Fibroblast of gingiva (primary cell): ENCODE data around the gene LHPP.
"Not testable (repeated sequence)": the region's sequence is repeated elsewhere in the genome, so short reads cannot be mapped to it uniquely, and the experiment has no call there.

Source experiments
- DNase-seq: peaks from one replicate; pipeline ENCODE4 v3.0.0-alpha.2; 2011; ENCODE audit warnings: low read depth

The LHPP gene, protein sequence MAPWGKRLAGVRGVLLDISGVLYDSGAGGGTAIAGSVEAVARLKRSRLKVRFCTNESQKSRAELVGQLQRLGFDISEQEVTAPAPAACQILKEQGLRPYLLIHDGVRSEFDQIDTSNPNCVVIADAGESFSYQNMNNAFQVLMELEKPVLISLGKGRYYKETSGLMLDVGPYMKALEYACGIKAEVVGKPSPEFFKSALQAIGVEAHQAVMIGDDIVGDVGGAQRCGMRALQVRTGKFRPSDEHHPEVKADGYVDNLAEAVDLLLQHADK

DNA sequence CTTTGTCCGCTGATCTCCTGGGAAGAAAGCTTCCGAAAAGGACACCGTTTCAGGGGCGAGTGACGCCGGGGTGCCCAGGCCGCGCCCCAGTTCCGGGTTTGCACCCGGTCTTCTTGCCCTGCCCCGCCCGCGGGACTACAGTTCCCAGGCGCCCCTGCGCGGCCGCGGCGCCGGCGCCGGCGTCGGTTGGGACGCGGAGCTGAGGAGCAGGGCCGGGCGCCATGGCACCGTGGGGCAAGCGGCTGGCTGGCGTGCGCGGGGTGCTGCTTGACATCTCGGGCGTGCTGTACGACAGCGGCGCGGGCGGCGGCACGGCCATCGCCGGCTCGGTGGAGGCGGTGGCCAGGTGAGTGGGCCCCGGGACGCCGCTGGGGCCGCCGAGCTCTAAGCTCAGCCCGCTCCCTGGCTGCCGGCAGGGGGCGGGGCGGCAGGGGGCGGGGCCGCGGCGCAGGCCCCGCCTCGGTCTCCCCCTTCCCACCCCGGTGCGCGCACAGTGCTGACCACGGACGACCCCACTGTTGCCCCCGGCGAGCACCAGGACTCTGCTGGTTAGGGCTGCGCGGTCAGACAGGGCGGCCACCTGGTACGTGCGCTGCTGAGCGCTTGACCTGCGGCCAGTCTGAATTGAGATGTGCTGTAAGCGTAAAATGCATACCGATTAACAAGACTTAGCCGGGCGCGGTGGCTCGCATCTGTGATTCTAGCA lies at the start of gene LHPP:
TSS of gene LHPP (plus strand) at position 182 of the 706 bp plus-strand sequence. CDS start at position 222, 40 bp downstream.
- DNase-seq: peak; percentile 79

DNA sequence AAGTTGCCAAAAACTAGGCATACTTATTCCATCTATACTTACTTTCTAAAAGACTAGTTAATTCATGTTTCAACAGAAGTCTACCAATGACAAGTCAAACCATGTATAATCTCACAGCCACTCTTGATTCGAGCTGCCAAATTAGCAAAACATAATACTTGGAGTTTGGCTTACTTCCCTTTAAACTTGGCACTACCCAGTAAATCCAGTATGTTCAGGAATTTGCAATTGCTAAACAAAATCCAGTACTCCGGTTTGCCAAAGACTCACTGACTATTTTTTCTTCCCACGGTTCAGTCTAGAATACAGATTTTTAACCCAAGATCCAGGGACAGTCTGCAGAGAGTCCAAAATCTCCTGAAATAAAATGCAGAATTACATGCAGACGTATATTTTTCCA lies 47.5 kb upstream of the LHPP start:
- peak; percentile 83 for DNase-seq

DNA sequence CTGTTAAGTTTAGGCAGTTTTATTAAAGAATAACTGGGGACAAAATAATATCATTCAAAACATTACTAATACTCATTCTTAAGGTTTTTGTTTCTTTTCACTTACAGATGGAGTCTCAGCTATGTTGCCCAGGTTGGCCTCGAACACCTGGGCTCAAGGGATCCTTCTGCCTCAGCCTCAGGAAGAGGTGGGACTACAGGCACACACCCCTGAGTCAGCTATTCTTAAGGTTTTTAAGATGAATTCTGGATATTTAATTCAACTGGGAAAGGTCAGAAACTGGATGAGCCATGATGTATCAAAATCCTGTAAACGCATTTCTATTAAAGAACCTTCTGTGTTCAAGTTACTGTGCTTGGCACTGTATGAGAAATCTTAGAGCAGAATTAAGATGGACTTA lies 46.4 kb upstream of the LHPP start:
- peak; percentile 52 for DNase-seq

DNA sequence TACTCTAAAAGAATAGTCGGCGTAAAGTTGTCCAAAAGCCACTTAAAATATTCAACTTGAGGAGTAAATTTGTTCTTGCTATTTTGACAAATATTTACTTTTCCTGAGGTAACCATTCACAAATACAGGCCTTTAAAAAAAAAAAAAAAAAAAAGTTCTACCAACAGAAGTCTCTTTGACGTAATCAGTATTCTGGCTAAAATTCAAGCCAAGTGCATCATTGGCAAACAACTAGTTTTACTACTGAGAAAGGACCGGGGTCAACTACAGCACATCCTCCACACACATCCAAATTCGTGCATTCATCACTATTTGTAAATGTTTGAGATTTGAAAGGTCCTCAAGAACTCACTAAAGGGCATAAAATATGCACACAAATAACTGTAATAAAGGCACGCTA lies 44.9 kb upstream of the LHPP start:
- DNase-seq: peak; percentile 63

DNA sequence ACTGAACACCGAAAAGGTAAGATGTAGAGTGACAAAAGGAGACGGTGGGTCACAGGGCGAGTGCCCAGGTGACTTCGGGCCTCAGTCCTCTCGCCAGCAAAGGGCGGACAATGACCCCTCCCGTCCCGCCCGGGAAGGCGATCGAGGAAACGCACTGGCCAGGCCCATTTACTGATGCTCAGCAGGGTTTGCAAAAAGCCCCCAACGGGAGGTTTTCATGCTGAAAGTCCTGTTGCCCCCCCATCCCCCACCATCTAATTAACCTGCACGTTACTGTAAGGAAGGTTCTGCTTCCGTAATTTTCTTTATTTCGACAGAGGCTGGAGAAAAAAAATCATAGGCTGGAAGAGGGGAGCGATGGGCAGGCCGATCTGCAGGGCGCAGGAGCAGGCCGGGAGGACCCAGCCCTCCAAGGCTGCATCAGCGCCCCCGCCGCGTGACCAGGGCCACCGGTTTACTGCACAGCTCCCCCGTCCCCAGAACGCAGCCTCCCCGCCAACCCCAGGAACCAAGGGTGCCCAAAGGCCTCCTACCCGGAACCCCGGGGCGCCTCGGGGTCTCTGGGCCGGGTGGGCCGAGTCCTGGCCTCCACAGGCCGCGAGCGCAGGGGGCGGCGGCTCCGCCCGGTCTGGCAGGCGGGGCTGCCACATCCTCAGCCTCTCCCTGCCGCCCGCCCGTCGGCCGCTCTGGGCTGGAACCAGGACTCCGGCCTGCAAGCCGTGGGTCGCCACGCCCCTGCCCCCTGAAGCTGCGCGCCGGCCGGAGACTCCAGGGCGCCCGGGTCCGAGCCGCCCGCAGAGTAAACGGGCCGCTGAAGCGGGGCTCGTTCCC lies 43.5 kb upstream of the LHPP start:
- DNase-seq: peak; percentile 60

DNA sequence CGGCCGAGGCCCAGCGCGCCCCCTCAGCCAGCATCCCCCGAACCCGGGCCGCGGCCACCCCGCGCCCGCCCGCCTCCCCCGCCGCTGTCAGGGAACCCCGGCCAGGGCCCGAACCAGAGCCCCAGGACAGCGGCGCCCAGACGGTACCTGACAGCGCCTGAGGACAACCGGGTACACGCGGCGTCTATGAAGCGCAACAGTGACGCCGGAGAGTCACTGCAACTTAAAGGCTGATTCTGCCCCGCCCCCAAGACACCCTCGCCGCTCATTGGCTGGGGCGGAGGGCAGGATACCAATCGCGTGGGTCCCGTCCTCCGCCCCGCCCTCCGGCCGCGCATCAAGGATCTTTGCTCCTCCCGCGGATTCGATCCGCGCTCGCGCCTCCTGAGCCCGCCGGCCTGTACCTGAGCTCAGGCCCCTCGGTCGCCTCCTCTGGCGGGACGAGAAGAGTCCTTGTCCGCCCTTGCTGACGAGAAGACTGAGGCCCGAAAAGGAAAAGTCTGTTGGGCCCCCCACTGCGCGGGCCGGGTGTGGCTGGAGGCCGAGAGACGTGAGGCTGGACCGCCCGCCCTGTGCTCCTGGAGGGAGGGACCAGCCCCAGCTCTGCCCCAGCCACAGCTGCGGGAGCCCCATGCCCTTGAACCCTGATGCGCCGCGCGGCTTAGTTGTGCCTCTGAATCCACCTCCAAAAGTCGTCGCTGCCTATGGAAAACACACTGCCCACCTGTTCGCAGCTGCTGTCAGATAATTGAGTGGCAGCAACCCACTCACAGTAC lies 42.7 kb upstream of the LHPP start, which contains the start of gene OAT:
TSS of gene OAT (minus strand) at position 198 of the 776 bp plus-strand sequence. CDS start 6,752 bp downstream, outside the sequence.
- DNase-seq: peak; percentile 92

DNA sequence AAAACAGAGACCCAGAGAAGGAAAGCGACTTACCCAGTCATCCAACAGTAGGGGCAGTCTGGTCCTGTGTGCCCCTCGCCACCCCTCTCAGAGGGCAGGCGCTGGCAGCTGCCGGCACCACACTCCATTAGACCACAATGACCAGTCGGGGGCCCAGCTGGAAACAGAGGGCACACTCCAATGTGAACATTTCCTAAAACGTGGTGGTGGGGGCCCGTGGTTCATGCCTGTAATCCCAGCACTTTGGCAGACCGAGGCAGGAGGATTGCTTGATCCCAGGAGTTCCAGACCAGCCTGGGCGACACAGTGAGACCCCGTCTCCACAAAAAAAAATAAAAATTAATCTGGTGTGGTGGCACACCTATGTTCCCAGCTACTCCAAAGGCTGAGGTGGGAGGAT lies 42.0 kb upstream of the LHPP start:
- DNase-seq: no peak

DNA sequence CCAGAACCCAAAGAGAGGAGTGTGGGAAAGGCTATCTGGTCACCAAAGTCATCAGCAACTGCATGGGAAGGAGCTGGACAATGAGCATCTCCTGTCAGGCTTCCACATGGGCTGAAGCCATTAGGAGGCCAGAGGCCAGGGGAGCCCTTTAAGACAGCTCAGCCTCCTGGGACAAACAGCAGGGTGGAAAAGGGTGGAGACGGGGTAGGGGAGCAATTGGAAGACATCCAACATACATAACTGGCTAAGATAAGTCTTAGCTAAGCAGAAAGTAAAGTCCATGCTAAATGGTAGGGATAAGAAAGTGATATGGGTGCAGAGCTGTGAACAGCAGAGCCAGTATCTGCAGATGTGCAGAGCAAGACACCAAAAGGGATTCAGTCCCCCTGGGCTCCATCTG lies 41.4 kb upstream of the LHPP start:
- no peak for DNase-seq

DNA sequence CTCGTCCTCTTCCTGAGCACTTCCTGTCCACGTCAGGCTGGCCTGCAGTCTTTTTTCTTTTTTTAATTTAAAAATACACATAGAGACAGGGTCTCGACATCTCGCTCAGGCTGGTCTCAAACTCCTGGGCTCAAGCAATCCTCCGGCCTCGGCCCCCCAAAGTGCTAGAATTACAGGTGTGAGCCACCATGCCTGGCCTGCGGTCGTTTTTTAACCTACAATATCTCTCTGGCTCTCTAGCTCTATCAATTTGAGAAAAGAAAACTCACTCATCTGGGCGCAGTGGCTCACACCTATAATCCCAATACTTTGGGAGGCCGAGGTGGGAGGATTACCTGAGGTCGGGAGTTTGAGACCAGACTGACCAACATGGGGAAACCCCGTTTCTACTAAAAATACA lies 38.9 kb upstream of the LHPP start:
- no peak for DNase-seq

DNA sequence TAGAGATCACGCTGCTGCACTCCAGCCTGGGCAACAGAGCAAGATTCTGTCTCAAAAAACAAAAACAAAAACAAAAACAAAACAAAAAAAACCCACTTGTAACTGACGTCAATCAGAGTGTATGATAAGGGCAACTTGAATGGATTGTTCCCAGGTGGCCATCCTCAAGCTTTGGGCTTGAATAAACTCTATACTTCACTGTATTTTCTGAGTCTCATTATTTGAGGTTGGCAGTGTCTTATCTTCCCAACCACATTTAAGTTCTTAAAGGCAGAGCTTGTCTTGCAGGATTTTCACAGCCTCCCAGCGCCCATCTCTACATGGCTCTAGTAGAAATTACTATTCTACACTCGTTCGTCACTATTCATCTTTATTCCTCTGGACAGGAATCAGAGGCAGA lies 37.8 kb upstream of the LHPP start:
- no peak for DNase-seq

DNA sequence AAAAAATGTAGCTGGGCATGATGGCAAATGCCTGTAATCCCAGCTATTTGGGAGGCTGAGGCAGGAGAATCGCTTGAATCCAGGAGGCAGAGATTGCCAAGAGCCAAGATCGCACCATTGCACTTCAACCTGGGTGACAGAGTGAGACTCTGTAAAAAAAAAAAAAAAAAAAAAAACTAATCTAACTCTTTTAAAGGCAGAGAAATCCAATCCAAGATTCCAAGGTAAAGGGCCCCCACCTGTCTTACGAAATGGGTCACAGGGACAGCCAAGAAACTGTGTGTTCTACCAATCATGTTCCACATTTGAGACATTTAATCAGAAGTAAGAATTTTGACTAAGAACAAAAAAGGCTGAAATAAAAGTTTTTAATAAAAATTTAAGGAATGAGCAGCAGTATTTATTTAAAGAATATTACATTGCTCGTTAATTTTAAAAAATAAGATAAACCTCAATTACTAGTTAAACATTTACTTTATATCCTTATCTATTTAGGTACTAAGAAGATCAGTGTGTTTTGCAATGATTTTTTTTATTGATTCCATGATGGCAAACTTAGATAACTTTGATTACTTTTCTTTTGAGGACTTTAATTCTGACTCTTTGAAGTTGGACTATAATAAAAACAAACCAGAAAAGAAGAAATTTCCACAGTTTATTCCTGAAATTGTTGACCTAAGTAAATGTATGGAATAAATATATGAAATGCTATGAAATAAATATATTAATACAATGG lies 36.2 kb upstream of the LHPP start:
- DNase-seq: no peak

DNA sequence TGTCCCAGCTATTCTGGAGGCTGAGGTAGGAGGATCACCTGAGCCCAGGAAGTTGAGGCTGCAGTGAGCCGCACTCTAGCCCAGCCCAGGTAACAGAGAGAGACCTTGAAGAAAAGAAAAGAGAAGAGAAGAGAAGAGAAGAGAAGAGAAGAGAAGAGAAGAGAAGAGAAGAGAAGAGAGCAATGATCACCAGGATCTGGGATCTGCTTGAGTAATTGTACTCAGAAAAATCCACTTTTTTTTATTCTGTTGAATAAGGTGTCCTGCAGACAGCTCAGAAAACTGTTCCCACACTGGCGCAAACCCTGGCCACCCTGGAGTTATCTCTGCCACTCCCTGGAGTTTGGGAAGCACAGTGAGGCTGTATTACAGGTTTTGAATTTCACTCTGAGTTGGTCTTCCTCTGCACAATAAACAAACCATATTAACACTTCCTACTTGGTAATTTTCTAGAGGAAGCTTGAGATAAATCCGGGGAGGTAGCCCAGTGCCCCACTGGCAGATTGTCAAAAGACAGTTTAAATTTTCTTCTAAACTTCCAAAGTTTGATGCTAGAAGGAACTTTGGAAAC lies 33.3 kb upstream of the LHPP start:
- no peak for DNase-seq

DNA sequence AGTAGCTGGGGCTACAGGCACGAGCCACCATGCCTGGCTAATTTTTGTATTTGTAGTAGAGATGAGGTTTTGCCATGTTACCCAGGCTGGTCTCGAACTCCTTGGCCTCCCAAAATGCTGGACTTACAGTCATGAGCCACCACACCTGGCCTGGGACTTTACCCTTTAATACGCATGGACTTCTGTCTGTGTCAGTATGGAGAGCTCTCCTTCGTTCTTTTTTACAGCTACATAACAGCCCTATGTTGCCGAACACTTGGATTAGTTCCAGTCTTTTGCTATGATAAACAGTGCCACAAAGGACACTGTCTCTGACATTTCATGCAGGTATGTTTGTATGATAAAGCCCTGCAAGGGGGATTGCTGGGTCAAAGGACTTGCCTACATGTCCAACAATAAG lies 32.0 kb upstream of the LHPP start:
- no peak for DNase-seq

DNA sequence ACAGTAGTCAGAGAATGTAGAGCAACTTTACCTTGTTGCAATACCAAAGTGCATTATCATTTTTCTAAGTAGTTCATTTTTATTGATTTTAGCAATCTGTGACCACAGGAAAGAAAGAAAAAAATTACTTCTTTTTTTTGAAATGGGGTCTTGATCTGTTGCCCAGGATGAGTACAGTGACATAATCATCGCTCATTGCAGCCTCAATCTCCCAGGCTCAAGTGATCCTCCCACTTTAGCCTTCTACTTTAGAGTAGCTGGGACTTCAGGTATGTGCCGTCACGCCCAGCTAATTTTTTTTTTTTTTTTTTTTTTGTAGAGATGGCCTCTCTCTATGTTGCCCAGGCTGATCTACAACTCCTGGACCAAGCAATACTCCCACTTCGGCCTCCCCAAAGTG lies 31.5 kb upstream of the LHPP start:
- DNase-seq: no peak

DNA sequence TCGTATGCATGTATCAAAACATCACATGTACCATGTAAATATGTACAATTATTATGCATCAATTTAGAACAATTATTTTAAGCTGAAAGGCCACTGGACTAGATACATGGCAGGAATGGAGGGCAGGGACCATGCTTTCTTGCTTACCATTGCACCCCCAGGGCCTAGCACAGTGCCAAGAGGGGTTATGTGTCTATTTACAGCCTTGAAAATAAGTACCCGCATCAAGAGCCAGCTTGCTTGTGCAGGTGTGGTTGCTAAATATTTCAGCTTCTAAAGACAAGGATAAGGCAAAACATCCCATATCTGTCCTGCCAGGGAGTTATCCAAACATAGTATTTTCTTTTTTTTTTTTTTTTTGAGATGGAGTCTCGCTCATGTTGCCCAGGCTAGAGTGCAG lies 28.2 kb upstream of the LHPP start:
- no peak for DNase-seq

DNA sequence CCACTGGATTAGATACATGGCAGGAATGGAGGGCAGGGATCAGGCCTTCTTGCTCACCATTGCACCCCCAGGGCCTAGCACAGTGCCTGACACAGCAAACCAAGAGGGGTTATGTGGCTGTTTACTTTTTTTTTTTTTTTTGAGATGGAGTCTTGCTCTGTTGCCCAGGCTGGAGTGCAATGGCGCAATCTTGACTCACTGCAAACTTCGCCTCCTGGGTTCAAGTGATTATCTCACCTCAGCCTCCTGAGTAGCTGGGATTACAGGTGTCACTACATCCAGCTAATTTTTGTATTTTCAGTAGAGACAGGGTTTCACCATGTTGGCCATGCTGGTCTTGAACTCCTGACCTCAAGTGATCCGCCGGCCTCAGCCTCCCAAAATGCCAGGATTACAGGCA lies 25.9 kb upstream of the LHPP start:
- DNase-seq: not testable (repeated sequence)

DNA sequence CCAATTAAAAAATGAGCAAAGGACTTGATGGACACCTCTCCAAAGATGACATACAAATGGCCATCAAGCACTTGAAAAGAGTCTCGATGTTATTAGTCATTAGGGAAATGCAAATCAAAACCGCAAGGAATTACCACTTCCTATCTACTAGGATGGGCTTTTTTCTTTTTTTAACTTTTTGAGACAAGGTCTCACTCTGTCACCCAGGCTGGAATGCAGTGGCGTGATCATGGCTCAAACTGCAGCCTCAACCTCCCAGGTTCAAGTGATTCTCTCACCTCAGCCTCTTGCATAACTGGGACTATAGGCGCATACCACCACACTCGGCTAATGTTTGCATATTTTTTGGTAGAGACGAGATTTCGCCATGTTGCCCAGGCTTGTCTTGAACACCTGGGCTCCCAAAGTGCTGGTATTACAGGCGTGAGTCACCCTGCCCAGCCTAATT lies 25.4 kb upstream of the LHPP start:
- no peak for DNase-seq

DNA sequence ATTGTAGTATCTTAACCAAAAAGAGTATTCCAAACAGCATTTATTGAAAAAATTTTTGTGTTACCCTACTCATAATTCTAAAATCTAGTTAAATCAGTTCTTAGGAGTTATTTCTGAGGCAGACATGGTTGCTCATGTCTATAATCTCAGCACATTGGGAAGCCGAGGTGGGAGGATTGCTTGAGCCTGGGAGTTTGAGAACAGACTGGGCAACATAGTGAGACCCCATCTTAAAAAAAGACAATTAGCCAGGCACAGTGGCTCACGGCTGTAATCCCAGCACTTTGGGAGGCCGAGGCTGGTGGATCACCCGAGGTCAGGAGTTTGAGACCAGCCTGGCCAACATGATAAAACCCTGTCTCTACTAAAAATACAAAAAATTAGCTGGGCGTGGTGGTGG lies 19.9 kb upstream of the LHPP start:
- not testable (repeated sequence) for DNase-seq

DNA sequence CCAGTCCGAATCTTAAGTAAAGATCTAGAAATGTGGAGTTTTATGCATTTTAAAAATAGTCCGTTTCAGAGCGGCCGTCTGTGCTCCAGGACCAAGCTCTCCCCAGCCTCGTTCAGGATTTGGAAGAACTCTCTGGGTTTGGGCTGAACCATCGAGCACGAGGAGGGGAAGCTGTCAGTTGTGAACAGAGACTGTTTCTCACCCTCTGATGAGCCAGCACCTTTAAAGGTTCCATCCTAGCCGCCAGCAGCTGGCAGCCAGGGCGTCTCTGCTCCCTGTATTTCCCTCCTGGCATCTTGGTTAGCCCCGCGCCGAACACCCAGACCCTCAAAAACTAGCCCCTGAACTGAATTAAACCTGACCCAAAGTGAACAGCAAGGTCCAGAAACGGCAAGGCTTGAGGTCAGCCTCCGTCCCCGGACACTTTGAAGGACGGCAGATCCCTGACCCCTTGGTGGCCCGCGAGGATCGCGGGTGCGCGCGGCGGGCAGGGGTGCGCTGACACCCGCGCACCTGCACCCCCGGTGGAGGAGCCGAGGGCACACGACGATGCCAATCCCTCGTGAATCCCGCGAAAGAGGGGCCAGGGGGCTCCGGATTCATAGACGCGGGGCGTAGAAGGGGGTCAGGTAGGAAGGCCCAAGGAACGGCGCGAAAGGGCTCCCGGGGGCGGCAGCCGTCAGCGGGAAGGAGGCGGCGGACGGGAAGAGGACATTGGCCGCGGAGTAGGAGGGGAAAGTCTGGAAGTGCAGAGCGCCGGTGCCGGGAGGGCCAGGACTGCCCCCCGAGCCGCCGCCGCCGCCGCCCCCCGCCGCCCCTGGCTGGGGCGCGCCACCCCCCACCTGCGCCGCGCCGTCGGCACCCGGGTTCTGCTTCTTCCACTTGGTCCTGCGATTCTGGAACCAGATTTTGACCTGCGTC lies 14.5 kb upstream of the LHPP start:
- no peak for DNase-seq
